B cell (primary cell): ENCODE measurements around the gene NTN1. TPM values are rescaled to one million over a fixed set of nuclear protein-coding genes. Genes with fewer than 3 reads are reported as not detected.

ENCODE experiments used
- ATAC-seq: fragments of 200-7000 bp; cut with Tn5 transposase; one replicate; pipeline ENCODE4 v1.10.0; 2021; ENCODE audit warnings: low read depth, mild to moderate bottlenecking, moderate number of reproducible peaks, moderate library complexity
- CTCF ChIA-PET: fragments of 350-600 bp; sonication (Branson Sonifier 250); formaldehyde crosslinking; loops from one replicate; lab custom pipeline; 2021; ENCODE audit warnings: antibody characterized with exemption, inconsistent platforms; lab: Charles Lee
- POLR2A ChIA-PET: fragments of 350-600 bp; sonication (Branson Sonifier 250); formaldehyde crosslinking; loops from one replicate; lab custom pipeline; 2021; ENCODE audit warnings: antibody characterized with exemption; lab: Charles Lee
- DNase-seq: peaks from one replicate; pipeline ENCODE4 v3.0.0; 2013
- H2AFZ ChIP-seq: 2 replicates; pipeline ENCODE4 v1.6.1; 2012; ENCODE audit warnings: mild to moderate bottlenecking, low read depth, low read length; ENCODE audit not compliant: insufficient read depth, poor library complexity, severe bottlenecking
- H3K27ac ChIP-seq, 2 donors: 1 replicate in 1 of 2; 2 replicates in 1 of 2; pipeline ENCODE4 v1.5.1; 2012 to 2013; ENCODE audit warnings: low read length in 2 of 2, mild to moderate bottlenecking in 2 of 2, moderate library complexity in 1 of 2
- H3K27me3 ChIP-seq, 4 experiments: fragments of 200-600 bp in 1 of 4; sonication (generic) in 1 of 4; replicated peaks in 1 of 4; 1 replicate in 2 of 4; 2 replicates in 2 of 4; pipeline versions ENCODE4 v1.6.1 to v1.7.0; 2013 to 2016; ENCODE audit warnings: low read length in 3 of 4, mild to moderate bottlenecking in 2 of 4, mixed read lengths in 1 of 4, moderate library complexity in 1 of 4; ENCODE audit not compliant: insufficient read depth in 4 of 4, control insufficient read depth in 3 of 4; ENCODE audit errors: control extremely low read depth in 1 of 4
- H3K36me3 ChIP-seq, 2 experiments: replicated peaks in 1 of 2; 1 replicate in 1 of 2; 2 replicates in 1 of 2; pipeline versions ENCODE4 v1.6.1 to v1.7.1; 2013; ENCODE audit warnings: low read length in 1 of 2; ENCODE audit not compliant: insufficient read depth in 2 of 2, control insufficient read depth in 1 of 2; ENCODE audit errors: control extremely low read depth in 1 of 2, extremely low read depth in 1 of 2
- H3K4me1 ChIP-seq, 2 donors: fragments of 200-600 bp in 1 of 2; sonication (generic) in 1 of 2; 1 replicate in 1 of 2; 2 replicates in 1 of 2; pipeline versions ENCODE4 v1.5.1 to v1.6.1; 2013 to 2017; ENCODE audit warnings: low read length in 2 of 2; ENCODE audit not compliant: control insufficient read depth in 2 of 2, insufficient read depth in 2 of 2
- H3K4me2 ChIP-seq: replicated peaks from 2 replicates; pipeline ENCODE3; 2012; ENCODE audit warnings: mild to moderate bottlenecking, low read depth, low read length; ENCODE audit not compliant: poor library complexity, severe bottlenecking
- H3K4me3 ChIP-seq, 5 experiments: fragments of 200-600 bp in 1 of 5; sonication (generic) in 1 of 5; 1 replicate in 3 of 5; 2 replicates in 2 of 5; pipeline versions ENCODE4 v1.5.1 to v1.7.0; 2011 to 2016; ENCODE audit warnings: low read length in 4 of 5, mild to moderate bottlenecking in 4 of 5, low read depth in 2 of 5, control low read depth in 1 of 5, moderate library complexity in 1 of 5; ENCODE audit not compliant: insufficient read depth in 1 of 5; ENCODE audit errors: control extremely low read depth in 1 of 5, extremely low read depth in 1 of 5
- H3K79me2 ChIP-seq: fragments of 200-600 bp; sonication (generic); one replicate; pipeline ENCODE4 v1.6.0; 2016; ENCODE audit warnings: low read length; ENCODE audit not compliant: control insufficient read depth, insufficient read depth
- H3K9ac ChIP-seq: fragments of 200-600 bp; sonication (generic); 2 replicates; pipeline ENCODE4 v1.6.1; 2017; ENCODE audit warnings: mild to moderate bottlenecking, low read length, moderate library complexity
- H3K9me3 ChIP-seq, 3 donors: one replicate each; pipeline versions ENCODE4 v1.6.1 to v1.7.1; 2013; ENCODE audit warnings: low read length in 2 of 3; ENCODE audit not compliant: control insufficient read depth in 2 of 3, insufficient read depth in 1 of 3; ENCODE audit errors: control extremely low read depth in 1 of 3
- H4K20me1 ChIP-seq: 2 replicates; pipeline ENCODE4 v1.6.0; 2012; ENCODE audit warnings: mild to moderate bottlenecking, low read length; ENCODE audit not compliant: insufficient read depth, control insufficient read depth, poor library complexity, severe bottlenecking
- H3K27ac Mint-ChIP-seq: one replicate; pipeline ENCODE4 v1.8.0; 2021; ENCODE audit warnings: mixed read lengths
- H3K27me3 Mint-ChIP-seq: one replicate; pipeline ENCODE4 v1.8.0; 2021; ENCODE audit warnings: mixed read lengths
- H3K4me1 Mint-ChIP-seq: one replicate; pipeline ENCODE4 v1.8.0; 2021; ENCODE audit warnings: mixed read lengths
- H3K4me3 Mint-ChIP-seq: one replicate; pipeline ENCODE4 v1.8.0; 2021; ENCODE audit warnings: mixed read lengths
- H3K9me3 Mint-ChIP-seq: one replicate; pipeline ENCODE4 v1.8.0; 2022; ENCODE audit warnings: mixed read lengths; ENCODE audit not compliant: insufficient read depth
- CTCF ChIP-seq: fragments of 200-600 bp; IDR thresholded peaks from one replicate; pipeline ENCODE4 v1.8.0; 2022; ENCODE audit warnings: antibody characterized with exemption, mild to moderate bottlenecking
- EZH2 ChIP-seq: IDR thresholded peaks from 2 replicates; pipeline ENCODE4 v1.6.1; 2012; ENCODE audit warnings: borderline replicate concordance, low read depth, mild to moderate bottlenecking, moderate library complexity, low read length; ENCODE audit not compliant: insufficient read depth, poor library complexity, severe bottlenecking
- WGBS: methylation state at CpG from one replicate; pipeline ENCODE4 v1.1.5; 2013; ENCODE audit warnings: missing lambda C conversion rate; ENCODE audit not compliant: insufficient coverage; 5-methylcytosine and 5-hydroxymethylcytosine counted together
- intact Hi-C: fragments of 100-400 bp; cut with micrococcal nuclease; formaldehyde crosslinking; loops from one replicate; pipeline ENCODE4 v1.10.0; 2022
- polyA plus RNA-seq: library from polyadenylated mRNA; depleted of rRNA; stranded (reverse); fragments of >200 nt; gene quantifications from 2 replicates; pipeline ENCODE4 v1.2.3, GENCODE V29; 2012
- total RNA-seq, 2 donors: library from RNA; stranded (reverse); fragments of 120-200 nt in 1 of 2; gene quantifications; 1 replicate in 1 of 2; 2 replicates in 1 of 2; pipeline versions ENCODE4 v1.2.3 to v1.2.4, GENCODE V29; 2013 to 2022

Gene NTN1
- total and polyA plus RNA-seq, 2 donors (not counting 1 experiment from before 2014, with no cell fraction given), result 0.10 to 0.25 TPM

GRCh38 chr17:9116861-9117568 is 95.7 kb downstream of the NTN1 start:
- H3K79me2 ChIP-seq, result no peaks in the 10 kb centered on the region
- Mint-ChIP-seq H3K9me3 (peaks cover 3% of the 10 kb centered on the region), H3K27ac (no peak overlapping the region), H3K4me1 (peaks cover 5% of the 10 kb centered on the region), H3K27me3 (peaks cover 19% of the 10 kb centered on the region), H3K4me3 (no peak overlapping the region)
- CTCF ChIA-PET, result no interaction called here
- intact Hi-C loops, result no loop called here
- ATAC-seq (no peak), DNase-seq (no peak)
- TF ChIP-seq EZH2, result no peak
- no peak for TF ChIP-seq CTCF
- POLR2A ChIA-PET, result no interaction called here
- 93% methylated on average over 19 of the region's 19 CpGs for WGBS
- no peak overlapping the region for H3K4me2 ChIP-seq
- no peaks in the 10 kb centered on the region for H4K20me1 ChIP-seq
- no peaks in the 10 kb centered on the region for H3K4me1 ChIP-seq
- no peak overlapping the region for H3K27ac ChIP-seq
- H3K36me3 ChIP-seq, result no peaks in the 10 kb centered on the region
- H3K9me3 ChIP-seq, result peaks cover 0 to 23% (median 0%) of the 10 kb centered on the region in 3 donors
- no peak overlapping the region for H2AFZ ChIP-seq
- peaks cover 0 to 8% (median 1%) of the 10 kb centered on the region in 4 experiments for H3K27me3 ChIP-seq
- H3K9ac ChIP-seq, result no peak overlapping the region
- H3K4me3 ChIP-seq, result no peak overlapping the region

GRCh38 chr17:9120471-9120870 is 99.2 kb downstream of the NTN1 start:
- H3K36me3 ChIP-seq, result no peaks in the 10 kb centered on the region
- H4K20me1 ChIP-seq, result no peaks in the 10 kb centered on the region
- no peak overlapping the region for H3K4me2 ChIP-seq
- Mint-ChIP-seq H3K4me3 (no peak overlapping the region), H3K4me1 (peaks cover 3% of the 10 kb centered on the region), H3K27me3 (peaks cover 17% of the 10 kb centered on the region), H3K27ac (no peak overlapping the region), H3K9me3 (peaks cover 3% of the 10 kb centered on the region)
- H3K79me2 ChIP-seq, result no peaks in the 10 kb centered on the region
- intact Hi-C loops, result no loop called here
- WGBS, result 45% methylated on average over 4 of the region's 5 CpGs
- H3K4me1 ChIP-seq, result no peaks in the 10 kb centered on the region
- peaks cover 0 to 3% (median 0%) of the 10 kb centered on the region in 4 experiments for H3K27me3 ChIP-seq
- H2AFZ ChIP-seq, result no peak overlapping the region
- TF ChIP-seq CTCF (peak; percentile 32), EZH2 (no peak)
- H3K4me3 ChIP-seq, result no peak overlapping the region
- peaks cover 0 to 21% (median 0%) of the 10 kb centered on the region in 3 donors for H3K9me3 ChIP-seq
- DNase-seq (no peak), ATAC-seq (no peak)
- H3K9ac ChIP-seq, result no peak overlapping the region
- H3K27ac ChIP-seq, result no peak overlapping the region
- ChIA-PET CTCF (no interaction called here), POLR2A (no interaction called here)
